ENCODE data around the gene PRDM7.
"Not testable (repeated sequence)": the region's sequence is repeated elsewhere in the genome, so short reads cannot be mapped to it uniquely, and the experiment has no call there.

PRDM7 gene

DNA sequence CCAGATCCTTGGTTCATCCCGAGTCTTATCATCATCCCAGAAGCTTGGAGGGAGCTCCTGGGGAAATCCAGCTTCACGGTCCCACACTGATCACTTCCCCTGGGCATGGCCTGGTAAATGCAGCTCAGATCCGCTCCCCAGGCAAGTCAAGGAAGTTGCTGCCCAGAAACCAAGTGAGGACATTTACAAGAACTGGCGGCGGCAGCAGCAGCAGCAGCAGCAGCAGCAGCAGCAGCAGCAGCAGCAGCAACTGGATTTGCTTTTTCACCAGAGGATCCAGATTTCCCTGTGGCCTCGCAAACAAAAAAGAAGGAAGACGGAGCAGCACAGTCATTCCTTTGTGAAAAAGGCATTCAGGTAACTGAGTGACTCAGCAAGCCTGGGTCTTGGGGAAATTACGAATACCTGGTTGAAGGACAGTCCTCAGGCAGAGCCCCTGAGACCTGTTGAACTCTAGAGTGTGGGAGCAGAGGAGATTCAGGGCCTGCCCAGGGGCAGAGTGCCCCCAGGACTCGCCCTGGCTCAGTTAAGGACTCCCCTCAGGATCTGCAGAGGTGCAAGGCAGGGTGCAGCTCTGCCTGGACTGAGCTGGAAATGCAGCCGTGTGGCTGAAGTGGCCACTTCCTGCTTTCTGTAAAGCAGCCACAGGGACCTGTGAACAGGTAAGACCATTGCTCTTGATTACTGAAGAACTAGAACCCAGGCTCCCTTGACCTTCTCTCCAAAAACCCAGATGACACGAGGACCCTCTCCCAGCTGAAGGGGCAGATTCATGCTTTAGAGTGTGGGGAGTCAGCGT, 25.2 kb upstream of the PRDM7 start:
- not testable (repeated sequence) for H2AFZ ChIP-seq (ENCODE audit: low read depth, low read length); DNase-seq; H3K9ac ChIP-seq (ENCODE audit: low read depth, low read length); H3K4me1 ChIP-seq (ENCODE audit: insufficient read depth, low read length); H3K27ac ChIP-seq (ENCODE audit: low read length); H3K79me2 ChIP-seq (ENCODE audit: insufficient read depth, low read length); H3K27me3 ChIP-seq (ENCODE audit: insufficient read depth, low read length, poor library complexity); H3K4me3 ChIP-seq (ENCODE audit: low read depth in 1 of 2, low read length in 2 of 2); H3K9me3 ChIP-seq (ENCODE audit: insufficient read depth, low read length, severe bottlenecking); H4K20me1 ChIP-seq (ENCODE audit: insufficient read depth, low read length); ATAC-seq (ENCODE audit: insufficient read depth, low read depth); H3K4me2 ChIP-seq (ENCODE audit: insufficient read depth, low read length); H3K36me3 ChIP-seq (ENCODE audit: insufficient read depth, low read length)

DNA sequence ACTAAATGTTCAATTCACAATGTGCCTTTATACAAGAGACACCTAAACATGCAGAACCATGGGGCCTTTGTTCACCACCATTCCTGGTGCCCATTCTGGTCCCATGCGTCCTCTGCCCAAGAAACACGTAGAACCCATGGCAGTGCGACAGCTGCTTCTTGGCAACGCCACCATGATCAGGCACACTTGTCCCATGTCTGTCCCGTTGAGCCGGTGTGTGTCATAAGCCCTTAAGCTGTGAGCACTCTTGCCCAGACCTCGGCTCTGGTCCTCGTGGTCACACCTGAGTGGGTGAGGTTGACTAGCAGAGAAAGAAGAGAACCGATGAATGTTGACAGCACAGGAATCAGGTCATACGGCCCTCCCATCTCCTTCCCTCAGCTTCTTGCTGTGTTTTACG, 24.2 kb upstream of the PRDM7 start:
- H3K27ac ChIP-seq (ENCODE audit: low read length); H3K4me2 ChIP-seq (ENCODE audit: insufficient read depth, low read length); DNase-seq; H3K4me1 ChIP-seq (ENCODE audit: insufficient read depth, low read length); H4K20me1 ChIP-seq (ENCODE audit: insufficient read depth, low read length); H3K36me3 ChIP-seq (ENCODE audit: insufficient read depth, low read length); H3K4me3 ChIP-seq (ENCODE audit: low read depth in 1 of 2, low read length in 2 of 2); ATAC-seq (ENCODE audit: insufficient read depth, low read depth); H3K79me2 ChIP-seq (ENCODE audit: insufficient read depth, low read length); H2AFZ ChIP-seq (ENCODE audit: low read depth, low read length); H3K27me3 ChIP-seq (ENCODE audit: insufficient read depth, low read length, poor library complexity); H3K9ac ChIP-seq (ENCODE audit: low read depth, low read length); H3K9me3 ChIP-seq (ENCODE audit: insufficient read depth, low read length, severe bottlenecking): not testable (repeated sequence)

DNA sequence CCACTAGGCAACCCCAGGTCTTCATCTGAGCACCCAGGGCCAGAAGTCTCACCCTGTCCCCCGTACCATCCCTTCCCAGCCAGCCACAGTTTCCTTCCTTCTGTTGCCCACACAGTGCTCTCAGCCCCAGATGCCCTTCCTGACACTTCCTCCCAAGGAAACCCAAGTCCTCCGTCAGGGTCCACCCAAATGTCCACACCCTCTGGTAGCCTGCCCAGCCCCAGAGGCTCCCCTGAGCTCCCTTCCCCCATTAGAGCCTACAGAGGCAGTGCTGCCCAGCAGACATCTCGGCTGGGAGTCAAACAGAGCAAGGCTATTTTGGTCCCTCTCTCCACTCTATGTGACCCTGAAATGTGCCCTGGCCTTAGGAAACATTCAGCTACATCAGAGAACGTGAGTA, 23.7 kb upstream of the PRDM7 start:
- not testable (repeated sequence) for H3K27me3 ChIP-seq (ENCODE audit: insufficient read depth, low read length, poor library complexity)

DNA sequence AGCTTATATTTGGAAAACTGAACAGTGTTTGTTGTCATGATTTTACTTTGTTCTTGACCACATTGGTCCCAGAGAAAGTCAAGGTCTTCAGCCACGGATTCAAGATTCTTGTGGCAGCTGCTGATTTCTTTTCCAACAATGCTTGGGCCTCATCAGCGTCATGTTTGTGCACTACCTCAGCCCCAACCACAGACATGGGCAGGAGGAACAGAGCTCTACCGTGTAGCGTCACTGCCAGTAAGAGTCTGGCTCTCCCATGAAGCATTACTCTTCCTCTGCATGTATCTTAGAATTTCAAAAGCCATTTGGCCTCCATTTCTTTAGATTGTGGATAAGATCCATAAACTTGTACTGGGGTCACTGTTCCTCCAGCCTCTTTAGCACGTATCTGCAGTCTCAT, 23.1 kb upstream of the PRDM7 start:
- H3K4me2 ChIP-seq (ENCODE audit: insufficient read depth, low read length); H3K4me1 ChIP-seq (ENCODE audit: insufficient read depth, low read length); H3K27me3 ChIP-seq (ENCODE audit: insufficient read depth, low read length, poor library complexity); H3K9ac ChIP-seq (ENCODE audit: low read depth, low read length); H3K4me3 ChIP-seq (ENCODE audit: low read depth in 1 of 2, low read length in 2 of 2); H3K27ac ChIP-seq (ENCODE audit: low read length); H3K9me3 ChIP-seq (ENCODE audit: insufficient read depth, low read length, severe bottlenecking); H3K79me2 ChIP-seq (ENCODE audit: insufficient read depth, low read length); ATAC-seq (ENCODE audit: insufficient read depth, low read depth); DNase-seq; H4K20me1 ChIP-seq (ENCODE audit: insufficient read depth, low read length); H3K36me3 ChIP-seq (ENCODE audit: insufficient read depth, low read length); H2AFZ ChIP-seq (ENCODE audit: low read depth, low read length): not testable (repeated sequence)

More for the DNA sequence above, 23.7 kb upstream of the PRDM7 start:
- DNase-seq; ATAC-seq (ENCODE audit: insufficient read depth, low read depth); H3K4me2 ChIP-seq (ENCODE audit: insufficient read depth, low read length); H4K20me1 ChIP-seq (ENCODE audit: insufficient read depth, low read length); H3K9ac ChIP-seq (ENCODE audit: low read depth, low read length); H3K79me2 ChIP-seq (ENCODE audit: insufficient read depth, low read length); H3K4me3 ChIP-seq (ENCODE audit: low read depth in 1 of 2, low read length in 2 of 2); H3K4me1 ChIP-seq (ENCODE audit: insufficient read depth, low read length); H3K27ac ChIP-seq (ENCODE audit: low read length); H3K9me3 ChIP-seq (ENCODE audit: insufficient read depth, low read length, severe bottlenecking); H3K36me3 ChIP-seq (ENCODE audit: insufficient read depth, low read length); H2AFZ ChIP-seq (ENCODE audit: low read depth, low read length): not testable (repeated sequence)

DNA sequence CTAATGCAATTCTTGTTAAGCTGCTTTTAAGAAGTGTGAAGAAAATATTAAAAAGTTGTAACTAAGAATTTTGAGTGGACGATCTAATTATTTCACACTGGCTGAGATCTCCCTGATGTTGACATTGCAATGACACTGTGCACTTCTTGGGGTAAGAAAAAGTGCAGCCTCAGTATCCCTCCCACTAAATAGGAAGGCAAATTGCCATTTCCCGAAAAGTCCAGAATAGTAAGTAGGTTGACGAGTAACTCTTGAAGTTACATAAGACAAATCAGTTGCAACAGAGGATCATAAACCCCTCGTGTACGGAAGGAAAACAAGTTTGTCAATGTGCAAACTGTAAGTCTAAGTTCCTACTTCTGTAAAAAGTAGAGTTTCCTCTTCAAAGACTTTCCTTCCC, 21.8 kb upstream of the PRDM7 start:
- not testable (repeated sequence) for H3K4me3 ChIP-seq (ENCODE audit: low read depth in 1 of 2, low read length in 2 of 2); H3K79me2 ChIP-seq (ENCODE audit: insufficient read depth, low read length); H3K36me3 ChIP-seq (ENCODE audit: insufficient read depth, low read length); H3K27me3 ChIP-seq (ENCODE audit: insufficient read depth, low read length, poor library complexity); H3K9me3 ChIP-seq (ENCODE audit: insufficient read depth, low read length, severe bottlenecking); H3K9ac ChIP-seq (ENCODE audit: low read depth, low read length); ATAC-seq (ENCODE audit: insufficient read depth, low read depth); H3K4me1 ChIP-seq (ENCODE audit: insufficient read depth, low read length); H3K4me2 ChIP-seq (ENCODE audit: insufficient read depth, low read length); H3K27ac ChIP-seq (ENCODE audit: low read length); DNase-seq; H2AFZ ChIP-seq (ENCODE audit: low read depth, low read length); H4K20me1 ChIP-seq (ENCODE audit: insufficient read depth, low read length)

DNA sequence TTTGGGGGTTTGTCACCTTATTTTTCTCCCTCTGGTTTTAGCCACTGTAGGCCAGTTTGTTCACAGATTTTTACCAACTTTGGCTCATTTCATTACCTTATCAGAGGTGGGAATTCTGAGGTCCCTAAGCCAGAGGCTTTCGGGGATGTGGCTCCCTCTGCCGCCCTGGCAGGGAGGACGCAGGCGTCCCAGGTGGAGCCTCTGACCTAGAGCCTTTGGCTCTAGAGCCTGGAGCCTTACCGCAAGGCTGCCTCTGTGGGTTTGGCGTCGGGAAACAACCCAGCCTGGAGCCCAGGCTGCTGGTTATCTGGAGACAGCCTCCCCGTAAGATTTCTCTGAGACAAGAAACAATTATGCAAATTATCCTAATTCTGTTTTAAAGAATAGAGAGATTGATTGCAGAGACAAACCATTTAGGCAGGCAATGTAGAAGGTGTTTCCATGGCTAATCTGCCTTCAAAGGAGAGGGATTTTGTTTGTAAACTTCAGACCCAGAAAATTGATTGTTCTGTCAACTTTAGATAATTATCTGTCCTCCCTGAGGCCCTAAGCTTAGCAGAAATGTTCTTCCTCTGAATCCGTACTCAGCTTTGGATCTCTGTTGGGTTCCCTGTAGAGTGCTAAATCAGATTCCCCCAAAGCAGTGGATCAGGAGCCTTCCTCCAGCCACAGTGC, 20.0 kb upstream of the PRDM7 start:
- not testable (repeated sequence) for ATAC-seq (ENCODE audit: insufficient read depth, low read depth); H3K4me1 ChIP-seq (ENCODE audit: insufficient read depth, low read length); H3K27ac ChIP-seq (ENCODE audit: low read length); H3K9me3 ChIP-seq (ENCODE audit: insufficient read depth, low read length, severe bottlenecking); H4K20me1 ChIP-seq (ENCODE audit: insufficient read depth, low read length); H3K9ac ChIP-seq (ENCODE audit: low read depth, low read length); H3K4me3 ChIP-seq (ENCODE audit: low read depth in 1 of 2, low read length in 2 of 2); H3K79me2 ChIP-seq (ENCODE audit: insufficient read depth, low read length); H3K4me2 ChIP-seq (ENCODE audit: insufficient read depth, low read length); DNase-seq; H2AFZ ChIP-seq (ENCODE audit: low read depth, low read length); H3K36me3 ChIP-seq (ENCODE audit: insufficient read depth, low read length); H3K27me3 ChIP-seq (ENCODE audit: insufficient read depth, low read length, poor library complexity)

DNA sequence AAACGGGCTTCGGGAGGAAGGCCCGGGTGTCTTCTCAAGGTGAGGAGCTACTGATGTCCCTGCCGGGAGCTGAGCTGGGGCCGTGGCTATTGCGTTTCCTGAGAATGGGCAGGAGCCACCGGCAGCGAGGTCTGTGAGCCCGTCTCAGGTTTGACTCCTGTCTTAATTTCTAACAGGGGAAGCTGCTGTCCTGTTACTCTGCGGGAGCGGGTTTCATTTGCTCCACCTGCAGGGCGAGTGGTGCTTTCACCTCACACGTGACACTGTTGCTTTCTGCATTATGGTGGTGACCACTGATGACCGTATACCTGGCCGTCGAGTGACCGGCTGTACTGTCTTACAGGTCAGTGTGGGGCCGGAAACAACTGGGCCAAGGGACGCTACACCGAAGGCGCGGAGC, 17.7 kb upstream of the PRDM7 start:
- not testable (repeated sequence) for H3K4me3 ChIP-seq (ENCODE audit: low read depth in 1 of 2, low read length in 2 of 2); H3K27me3 ChIP-seq (ENCODE audit: insufficient read depth, low read length, poor library complexity); ATAC-seq (ENCODE audit: insufficient read depth, low read depth); H3K4me1 ChIP-seq (ENCODE audit: insufficient read depth, low read length); H3K79me2 ChIP-seq (ENCODE audit: insufficient read depth, low read length); H3K9me3 ChIP-seq (ENCODE audit: insufficient read depth, low read length, severe bottlenecking); H3K4me2 ChIP-seq (ENCODE audit: insufficient read depth, low read length); H3K36me3 ChIP-seq (ENCODE audit: insufficient read depth, low read length); H3K9ac ChIP-seq (ENCODE audit: low read depth, low read length); H3K27ac ChIP-seq (ENCODE audit: low read length); H4K20me1 ChIP-seq (ENCODE audit: insufficient read depth, low read length); DNase-seq; H2AFZ ChIP-seq (ENCODE audit: low read depth, low read length)

DNA sequence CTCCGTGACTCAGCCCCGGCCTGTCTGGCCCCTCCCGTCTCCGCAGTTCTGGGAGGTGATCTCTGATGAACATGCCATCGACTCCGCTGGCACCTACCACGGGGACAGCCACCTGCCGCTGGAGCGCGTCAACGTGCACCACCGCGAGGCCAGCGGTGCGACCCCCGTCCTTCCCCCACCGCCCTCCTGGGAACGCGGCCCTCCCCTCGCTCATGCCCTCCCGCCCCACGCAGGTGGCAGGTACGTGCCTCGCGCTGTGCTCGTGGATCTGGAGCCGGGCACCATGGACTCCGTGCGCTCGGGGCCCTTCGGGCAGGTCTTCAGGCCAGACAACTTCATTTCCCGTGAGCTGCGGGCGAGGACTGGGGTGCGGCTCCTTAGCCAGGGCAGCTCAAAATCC, 17.2 kb upstream of the PRDM7 start:
- not testable (repeated sequence) for H2AFZ ChIP-seq (ENCODE audit: low read depth, low read length); H3K27me3 ChIP-seq (ENCODE audit: insufficient read depth, low read length, poor library complexity); H3K9ac ChIP-seq (ENCODE audit: low read depth, low read length); H3K36me3 ChIP-seq (ENCODE audit: insufficient read depth, low read length); H3K4me3 ChIP-seq (ENCODE audit: low read depth in 1 of 2, low read length in 2 of 2); H3K27ac ChIP-seq (ENCODE audit: low read length); H3K4me1 ChIP-seq (ENCODE audit: insufficient read depth, low read length); H4K20me1 ChIP-seq (ENCODE audit: insufficient read depth, low read length); ATAC-seq (ENCODE audit: insufficient read depth, low read depth); H3K4me2 ChIP-seq (ENCODE audit: insufficient read depth, low read length); H3K9me3 ChIP-seq (ENCODE audit: insufficient read depth, low read length, severe bottlenecking); DNase-seq; H3K79me2 ChIP-seq (ENCODE audit: insufficient read depth, low read length)
